Sigmoid colon (tissue), 7 donors: Measurements from ENCODE around the gene GLP1R. TPM values are rescaled to one million over a fixed set of nuclear protein-coding genes. Genes with fewer than 3 reads are reported as not detected.

Source experiments
- DNase-seq: peaks from one replicate; pipeline ENCODE4 v3.0.0-alpha.2; 2019
- H3K27ac ChIP-seq, 4 donors: fragments of 200-600 bp; sonication (generic); one replicate each; pipeline ENCODE4 v1.5.1; 2016 to 2019; ENCODE audit warnings: mild to moderate bottlenecking in 1 of 4
- H3K27me3 ChIP-seq, 3 donors: fragments of 200-600 bp; sonication (generic); one replicate each; pipeline ENCODE4 v1.5.1; 2019; ENCODE audit warnings: mild to moderate bottlenecking in 1 of 3
- H3K36me3 ChIP-seq, 4 donors: fragments of 200-600 bp; sonication (generic); one replicate each; pipeline ENCODE4 v1.5.1; 2016 to 2019
- H3K4me1 ChIP-seq, 4 donors: fragments of 200-600 bp; sonication (generic); one replicate each; pipeline ENCODE4 v1.5.1; 2017 to 2019
- H3K4me3 ChIP-seq, 4 donors: fragments of 200-600 bp; sonication (generic); one replicate each; pipeline ENCODE4 v1.5.1; 2017 to 2019; ENCODE audit warnings: mild to moderate bottlenecking in 2 of 4, moderate library complexity in 1 of 4
- H3K9me3 ChIP-seq, 4 donors: fragments of 200-600 bp in 3 of 4; sonication (generic) in 3 of 4; one replicate each; pipeline versions ENCODE4 v1.5.1 to v1.6.1; 2013 to 2019
- CTCF ChIP-seq, 4 experiments: fragments of 450-650 bp in 3 of 4; fragments of 200-600 bp in 1 of 4; IDR thresholded peaks; one replicate each; pipeline ENCODE4 v1.5.1; 2016 to 2019; ENCODE audit warnings: antibody characterized with exemption in 4 of 4, mild to moderate bottlenecking in 3 of 4, moderate library complexity in 2 of 4
- EP300 ChIP-seq, 4 donors: sonication (generic); formaldehyde crosslinking; IDR thresholded peaks; one replicate each; pipeline ENCODE4 v1.6.1; 2017; ENCODE audit warnings: antibody characterized with exemption in 4 of 4
- POLR2A ChIP-seq, 2 donors: fragments of 450-650 bp; IDR thresholded peaks; one replicate each; pipeline ENCODE4 v1.6.1; 2016; ENCODE audit warnings: antibody characterized with exemption in 2 of 2, mild to moderate bottlenecking in 2 of 2, moderate library complexity in 2 of 2
- POLR2AphosphoS5 ChIP-seq, 4 donors: sonication (generic); formaldehyde crosslinking; IDR thresholded peaks; one replicate each; pipeline ENCODE4 v1.6.1; 2017; ENCODE audit warnings: antibody characterized with exemption in 4 of 4
- WGBS, 2 donors: extraction: QIAGEN DNeasy Blood & Tissue Kit; methylation state at CpG; one replicate each; pipeline ENCODE4 v1.1.7; 2013; 5-methylcytosine and 5-hydroxymethylcytosine counted together
- intact Hi-C: fragments of 100-400 bp; cut with DNase I; formaldehyde crosslinking; loops from one replicate; pipeline ENCODE4 v1.15.1; 2023
- polyA plus RNA-seq, 3 donors: library from polyadenylated mRNA; stranded (reverse); fragments of 200-250 nt; gene quantifications; one replicate each; pipeline ENCODE4 v1.2.3, GENCODE V29; 2013
- total RNA-seq, 4 donors: library from RNA; depleted of rRNA; stranded (reverse); fragments of >200 nt; gene quantifications; one replicate each; pipeline ENCODE4 v1.1.0, GENCODE V29; 2016
- donor health status: healthy with polysubstance abuse.
- donor health status: Bipolar disorder and iron deficiency.
- donor health status: healthy.

GLP1R gene
- total and polyA plus RNA-seq, 7 donors = 0.06 to 0.14 TPM; not detected in 5

GRCh38 chr6:39100358-39100757, 51.8 kb downstream of the GLP1R start:
- DNase-seq = no peak
- 51 to 79% methylated on average over 3 of the region's 3 CpGs for WGBS, 2 donors

GRCh38 chr6:39102071-39102820, 53.7 kb downstream of the GLP1R start:
- 55 to 84% methylated on average over 12 of the region's 12 CpGs for WGBS, 2 donors
- no peak overlapping the region for H3K4me3 ChIP-seq
- H3K36me3 ChIP-seq = peaks cover 0 to 24% (median 4%) of the 10 kb centered on the region in 4 donors
- peak overlapping the region in 1 of 4 donors; percentile 18 for H3K27ac ChIP-seq
- H3K9me3 ChIP-seq = no peaks in the 10 kb centered on the region
- H3K27me3 ChIP-seq = no peaks in the 10 kb centered on the region
- no peak for DNase-seq
- TF ChIP-seq POLR2A (IDR thresholded peaks at IDR 0.05) (no peak), CTCF (IDR thresholded peaks at IDR 0.05) (peak in 2 of 4 experiments; percentile 21 to 26)
- intact Hi-C loops = no loop called here
- H3K4me1 ChIP-seq = peaks cover 0 to 12% (median 4%) of the 10 kb centered on the region in 4 donors

More at GRCh38 chr6:39100358-39100757, 51.8 kb downstream of the GLP1R start:
- intact Hi-C loops = no loop called here
- Histone ChIP-seq H3K27me3 (no peaks in the 10 kb centered on the region), H3K9me3 (no peaks in the 10 kb centered on the region), H3K27ac (no peak overlapping the region), H3K4me3 (no peak overlapping the region), H3K4me1 (peaks cover 0 to 12% (median 4%) of the 10 kb centered on the region in 4 donors), H3K36me3 (peaks cover 0 to 21% (median 2%) of the 10 kb centered on the region in 4 donors)
- TF ChIP-seq CTCF (IDR thresholded peaks at IDR 0.05) = no peak
- TF ChIP-seq POLR2A (IDR thresholded peaks at IDR 0.05) = no peak

- Histone ChIP-seq H3K27me3 (no peaks in the 10 kb centered on the region), H3K4me1 (peaks cover 0 to 12% (median 4%) of the 10 kb centered on the region in 4 donors), H3K36me3 (peaks cover 0 to 24% (median 4%) of the 10 kb centered on the region in 4 donors), H3K4me3 (no peak overlapping the region), H3K27ac (no peak overlapping the region), H3K9me3 (no peaks in the 10 kb centered on the region)
- intact Hi-C loops = no loop called here
- DNase-seq = no peak
- 89 to 96% methylated on average over 1 of the region's 1 CpG for WGBS, 2 donors
- no peak for TF ChIP-seq POLR2A (IDR thresholded peaks at IDR 0.05)
- TF ChIP-seq CTCF (IDR thresholded peaks at IDR 0.05) = no peak
- TF ChIP-seq POLR2AphosphoS5 (IDR thresholded peaks at IDR 0.05) = no peak
- TF ChIP-seq EP300 (IDR thresholded peaks at IDR 0.05) = no peak
These were observed 54.2 kb downstream of the GLP1R start for GRCh38 chr6:39102821-39103136.

GRCh38 chr6:39104528-39104927, 55.9 kb downstream of the GLP1R start:
- peaks cover 0 to 32% (median 8%) of the 10 kb centered on the region in 4 donors for H3K36me3 ChIP-seq
- TF ChIP-seq POLR2AphosphoS5 (IDR thresholded peaks at IDR 0.05) = no peak
- TF ChIP-seq EP300 (IDR thresholded peaks at IDR 0.05) = no peak
- no peak for TF ChIP-seq POLR2A (IDR thresholded peaks at IDR 0.05)
- TF ChIP-seq CTCF (IDR thresholded peaks at IDR 0.05) = no peak
- WGBS, 2 donors = 75 to 80% methylated on average over 4 of the region's 4 CpGs
- no peaks in the 10 kb centered on the region for H3K27me3 ChIP-seq
- no peak overlapping the region for H3K27ac ChIP-seq
- DNase-seq = no peak
- intact Hi-C loops = no loop called here
- peaks cover 0 to 12% (median 4%) of the 10 kb centered on the region in 4 donors for H3K4me1 ChIP-seq
- H3K4me3 ChIP-seq = no peak overlapping the region
- no peaks in the 10 kb centered on the region for H3K9me3 ChIP-seq

- no peak for DNase-seq
- Histone ChIP-seq H3K36me3 (peaks cover 0 to 43% (median 16%) of the 10 kb centered on the region in 4 donors), H3K9me3 (no peaks in the 10 kb centered on the region), H3K4me1 (peaks cover 0 to 6% (median 3%) of the 10 kb centered on the region in 4 donors), H3K4me3 (no peak overlapping the region), H3K27me3 (no peaks in the 10 kb centered on the region), H3K27ac (no peak overlapping the region)
- 84 to 85% methylated on average over 4 of the region's 4 CpGs for WGBS, 2 donors
- TF ChIP-seq CTCF (IDR thresholded peaks at IDR 0.05) (no peak), POLR2A (IDR thresholded peaks at IDR 0.05) (no peak), POLR2AphosphoS5 (IDR thresholded peaks at IDR 0.05) (no peak), EP300 (IDR thresholded peaks at IDR 0.05) (no peak)
- intact Hi-C loops = no loop called here
These were observed 58.5 kb downstream of the GLP1R start for GRCh38 chr6:39107034-39107433.
